Keratinocyte (primary cell): ENCODE data around the gene VPS18. TPM values are rescaled to one million over a fixed set of nuclear protein-coding genes. Genes with fewer than 3 reads are reported as not detected.
A peak's percentile ranks its signal among the peaks of the same experiment; 100 is the strongest.

Experiments
- DNase-seq: peaks from one replicate; pipeline ENCODE4 v3.0.0-alpha.2; 2011; ENCODE audit warnings: low read depth, missing footprints, low spot score
- FAIRE-seq: peaks from 2 replicates; lab custom pipeline; 2011; peaks lifted over from hg19 to GRCh38; lab: Jason Lieb, UNC
- H2AFZ ChIP-seq: 2 replicates; pipeline ENCODE4 v1.6.0; 2012; ENCODE audit warnings: low read length, control low read depth, inconsistent platforms; ENCODE audit not compliant: control insufficient read depth
- H3K27ac ChIP-seq: 2 replicates; pipeline ENCODE4 v1.5.1; 2011; ENCODE audit warnings: low read length; ENCODE audit not compliant: control insufficient read depth, insufficient read depth
- H3K27me3 ChIP-seq: 3 replicates; pipeline ENCODE4 v1.6.0; 2011; ENCODE audit warnings: low read length; ENCODE audit not compliant: control insufficient read depth, insufficient read depth; ENCODE audit errors: extremely low read depth
- H3K36me3 ChIP-seq, 2 experiments: 2 replicates in 1 of 2; 3 replicates in 1 of 2; pipeline ENCODE4 v1.5.1; 2011; ENCODE audit warnings: low read length in 2 of 2, mild to moderate bottlenecking in 1 of 2; ENCODE audit not compliant: control insufficient read depth in 2 of 2, insufficient read depth in 2 of 2; ENCODE audit errors: extremely low read depth in 1 of 2
- H3K4me1 ChIP-seq: 3 replicates; pipeline ENCODE4 v1.5.1; 2011; ENCODE audit warnings: low read length; ENCODE audit not compliant: control insufficient read depth, insufficient read depth; ENCODE audit errors: extremely low read depth
- H3K4me2 ChIP-seq: 3 replicates; pipeline ENCODE4 v1.6.0; 2011; ENCODE audit warnings: low read depth, low read length; ENCODE audit not compliant: control insufficient read depth, insufficient read depth; ENCODE audit errors: extremely low read depth
- H3K4me3 ChIP-seq, 3 experiments: fragments of 200-600 bp in 1 of 3; sonication (generic) in 1 of 3; 2 replicates in 2 of 3; 3 replicates in 1 of 3; pipeline ENCODE4 v1.5.1; 2011 to 2016; ENCODE audit warnings: low read length in 3 of 3, mild to moderate bottlenecking in 3 of 3, control low read depth in 2 of 3, inconsistent platforms in 1 of 3, low read depth in 1 of 3, mixed read lengths in 1 of 3, mixed run types in 1 of 3, moderate library complexity in 1 of 3; ENCODE audit not compliant: control insufficient read depth in 2 of 3, insufficient read depth in 2 of 3; ENCODE audit errors: extremely low read depth in 1 of 3
- H3K79me2 ChIP-seq: 2 replicates; pipeline ENCODE4 v1.6.0; 2012; ENCODE audit warnings: low read length; ENCODE audit not compliant: control insufficient read depth, insufficient read depth
- H3K9ac ChIP-seq: 3 replicates; pipeline ENCODE4 v1.6.0; 2011; ENCODE audit warnings: low read length; ENCODE audit not compliant: control insufficient read depth, insufficient read depth; ENCODE audit errors: extremely low read depth
- H3K9me1 ChIP-seq: 3 replicates; pipeline ENCODE4 v1.6.0; 2011; ENCODE audit warnings: low read length; ENCODE audit not compliant: control insufficient read depth, insufficient read depth; ENCODE audit errors: extremely low read depth
- H3K9me3 ChIP-seq: 2 replicates; pipeline ENCODE4 v1.5.1; 2012; ENCODE audit warnings: low read depth, low read length; ENCODE audit not compliant: control insufficient read depth
- H4K20me1 ChIP-seq: 3 replicates; pipeline ENCODE4 v1.6.0; 2011; ENCODE audit warnings: low read length; ENCODE audit not compliant: control insufficient read depth, insufficient read depth; ENCODE audit errors: extremely low read depth
- EZH2 ChIP-seq: IDR thresholded peaks from one replicate; pipeline ENCODE4 v1.6.1; 2012; ENCODE audit warnings: inconsistent platforms, mild to moderate bottlenecking, low read length, moderate library complexity
- dilution Hi-C: fragments of 300-500 bp; cut with MboI; formaldehyde crosslinking; loops from one replicate; pipeline ENCODE4 v1.7.0; 2020; ENCODE audit warnings: low sequenced_read_pairs; ENCODE audit not compliant: extremely low pct_ligation_motif_present
- polyA plus RNA-seq, 5 experiments: library from polyadenylated mRNA; depleted of rRNA in 3 of 5; stranded (reverse) in 3 of 5; stranded (forward) in 1 of 5; unstranded in 1 of 5; fragments of >200 nt; gene quantifications; 1 replicate in 1 of 5; 2 replicates in 3 of 5; 3 replicates in 1 of 5; pipeline versions ENCODE4 v1.2.1 to v1.2.3, GENCODE V29; 2011 to 2012; ENCODE audit warnings: missing spikeins in 2 of 5, low read depth in 1 of 5, low replicate concordance in 1 of 5
- TF ChIP-seq, protein P1 (sequence below), 3 experiments: IDR thresholded peaks in 1 of 3; conservative IDR thresholded peaks in 1 of 3; optimal IDR thresholded peaks in 1 of 3; 2 replicates in 2 of 3; 3 replicates in 1 of 3; pipeline versions ENCODE3 to v1.5.1; 2011; ENCODE audit warnings: low read length in 3 of 3, mild to moderate bottlenecking in 3 of 3, moderate library complexity in 2 of 3, control low read depth in 1 of 3, inconsistent platforms in 1 of 3; ENCODE audit not compliant: insufficient read depth in 2 of 3; ENCODE audit errors: extremely low read depth in 1 of 3

Gene VPS18
- polyA plus RNA-seq, 1 donor (not counting 4 experiments of a cell fraction or from before 2014, with no cell fraction given): 11.6 TPM

DNA sequence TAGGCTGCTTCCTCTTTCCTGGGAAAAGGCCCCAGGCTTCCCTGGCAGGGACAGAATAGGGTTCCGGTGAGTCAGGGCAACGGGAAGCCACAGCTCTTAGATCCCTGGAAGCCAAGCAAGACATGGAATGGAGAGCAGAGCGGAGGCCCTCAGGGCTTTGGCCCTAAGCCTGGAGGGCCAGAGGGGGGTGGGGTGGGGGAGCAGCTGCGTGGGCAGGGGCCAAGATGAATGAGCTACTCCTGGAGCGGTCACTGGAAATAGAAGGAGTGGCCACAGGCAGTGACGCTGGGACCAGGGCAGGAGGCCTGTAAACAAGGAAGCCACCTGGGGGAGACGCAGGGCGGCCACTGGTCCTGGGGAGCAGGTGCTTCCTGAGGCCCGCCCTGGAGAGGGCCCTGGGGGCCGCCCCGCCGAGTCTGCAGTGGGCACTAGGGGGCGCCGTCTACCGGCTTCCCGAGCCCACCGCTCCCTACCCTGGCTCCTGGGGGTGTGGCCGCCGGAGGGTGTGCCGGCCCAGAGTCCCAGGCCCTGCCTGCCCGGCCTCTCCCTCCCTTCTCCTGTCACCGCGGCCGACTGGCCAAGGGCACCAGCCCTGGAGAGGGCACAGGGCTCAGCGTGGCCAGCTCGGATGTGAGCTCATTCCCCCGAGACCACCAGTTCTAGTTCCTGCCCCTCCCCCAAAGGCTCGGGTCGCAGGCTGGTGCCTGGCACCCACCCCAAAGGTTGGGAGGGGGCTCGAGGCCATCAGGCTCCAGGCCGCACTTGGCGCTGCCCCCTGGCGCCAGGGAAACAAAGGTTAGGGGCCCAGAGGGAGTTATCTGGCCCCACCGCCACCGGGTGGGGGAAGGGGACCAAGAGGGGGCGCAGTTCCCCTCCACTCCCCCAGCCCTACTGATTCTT, 12.1 kb downstream of the VPS18 start:
- peak; percentile 36 for DNase-seq
- H3K79me2 ChIP-seq: peaks cover 2% of the 10 kb centered on the region
- no peak overlapping the region for H2AFZ ChIP-seq
- no peaks in the 10 kb centered on the region for H3K9me3 ChIP-seq
- FAIRE-seq: peak; percentile 67
- no peak overlapping the region for H3K27ac ChIP-seq
- H3K9me1 ChIP-seq: peaks cover 4% of the 10 kb centered on the region
- no peaks in the 10 kb centered on the region for H4K20me1 ChIP-seq
- peak overlapping the region; percentile 42 for H3K9ac ChIP-seq
- peak overlapping the region in 1 of 3 experiments; percentile 46 for H3K4me3 ChIP-seq
- TF ChIP-seq, protein P1, sequence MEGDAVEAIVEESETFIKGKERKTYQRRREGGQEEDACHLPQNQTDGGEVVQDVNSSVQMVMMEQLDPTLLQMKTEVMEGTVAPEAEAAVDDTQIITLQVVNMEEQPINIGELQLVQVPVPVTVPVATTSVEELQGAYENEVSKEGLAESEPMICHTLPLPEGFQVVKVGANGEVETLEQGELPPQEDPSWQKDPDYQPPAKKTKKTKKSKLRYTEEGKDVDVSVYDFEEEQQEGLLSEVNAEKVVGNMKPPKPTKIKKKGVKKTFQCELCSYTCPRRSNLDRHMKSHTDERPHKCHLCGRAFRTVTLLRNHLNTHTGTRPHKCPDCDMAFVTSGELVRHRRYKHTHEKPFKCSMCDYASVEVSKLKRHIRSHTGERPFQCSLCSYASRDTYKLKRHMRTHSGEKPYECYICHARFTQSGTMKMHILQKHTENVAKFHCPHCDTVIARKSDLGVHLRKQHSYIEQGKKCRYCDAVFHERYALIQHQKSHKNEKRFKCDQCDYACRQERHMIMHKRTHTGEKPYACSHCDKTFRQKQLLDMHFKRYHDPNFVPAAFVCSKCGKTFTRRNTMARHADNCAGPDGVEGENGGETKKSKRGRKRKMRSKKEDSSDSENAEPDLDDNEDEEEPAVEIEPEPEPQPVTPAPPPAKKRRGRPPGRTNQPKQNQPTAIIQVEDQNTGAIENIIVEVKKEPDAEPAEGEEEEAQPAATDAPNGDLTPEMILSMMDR (optimal IDR thresholded peaks at IDR 0.05 in 1 of 3, IDR thresholded peaks at IDR 0.05 in 1 of 3, conservative IDR thresholded peaks at IDR 0.05 in 1 of 3; ENCODE audit: extremely low read depth in 1 of 3, insufficient read depth in 2 of 3, low read length in 3 of 3): peak; percentile 48 to 73 (median 64)
- no peak for TF ChIP-seq EZH2
- peak overlapping the region; percentile 69 for H3K4me2 ChIP-seq
- dilution Hi-C loops: loop anchor here (25.0 kb wide), 1 partner anchor 106 kb away; no protein-coding TSS in a partner anchor
- H3K36me3 ChIP-seq: peaks cover 10 to 14% of the 10 kb centered on the region in 2 experiments
- no peaks in the 10 kb centered on the region for H3K27me3 ChIP-seq
- peaks cover 28% of the 10 kb centered on the region for H3K4me1 ChIP-seq

DNA sequence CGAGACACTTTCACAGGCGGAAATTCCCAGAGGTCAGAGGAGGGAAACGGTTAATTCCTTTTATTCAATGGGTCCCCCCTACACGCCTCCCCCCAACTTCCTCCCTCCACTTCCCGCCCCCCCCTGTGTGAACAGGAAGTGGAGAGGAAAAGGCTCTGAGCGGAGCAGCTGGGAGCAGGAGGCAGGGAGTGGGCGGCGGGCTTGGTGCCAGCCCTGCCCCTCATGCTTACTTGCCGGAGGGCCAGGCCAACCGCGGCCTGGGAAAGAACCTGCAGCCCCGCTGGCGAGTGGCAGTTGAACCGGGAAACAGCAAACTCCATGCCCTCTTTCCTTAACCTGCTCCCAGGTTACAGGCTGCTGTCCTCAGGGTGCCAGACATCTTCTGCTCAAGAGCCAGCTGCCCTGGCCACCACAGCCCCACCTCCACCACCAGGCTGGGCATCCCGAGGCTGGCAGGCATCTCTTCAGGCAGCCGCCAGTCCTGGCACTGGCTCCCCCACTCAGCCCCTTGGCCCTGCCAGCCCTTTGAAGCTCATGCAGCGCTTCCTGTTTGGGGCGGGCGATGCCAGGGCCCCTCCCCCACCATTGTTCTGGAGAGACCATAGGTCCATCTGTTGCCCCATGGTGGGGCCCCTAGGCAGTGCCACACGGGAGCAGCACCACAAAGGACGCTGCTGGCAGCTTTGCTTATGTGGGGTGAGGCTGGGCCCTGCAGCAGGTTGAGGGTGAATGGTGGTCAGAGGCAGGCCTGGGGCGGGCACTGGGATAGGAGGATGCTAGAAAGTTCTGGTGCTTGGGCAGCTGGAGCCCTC, 12.9 kb downstream of the VPS18 start:
- TF ChIP-seq, protein P1 (optimal IDR thresholded peaks at IDR 0.05 in 1 of 3, IDR thresholded peaks at IDR 0.05 in 1 of 3, conservative IDR thresholded peaks at IDR 0.05 in 1 of 3; ENCODE audit: extremely low read depth in 1 of 3, insufficient read depth in 2 of 3, low read length in 3 of 3): no peak
- no peak for TF ChIP-seq EZH2
- Histone ChIP-seq H2AFZ (no peak overlapping the region), H3K27ac (no peak overlapping the region), H3K36me3 (peaks cover 10 to 14% of the 10 kb centered on the region in 2 experiments), H3K4me1 (peaks cover 28% of the 10 kb centered on the region), H3K9me3 (no peaks in the 10 kb centered on the region), H4K20me1 (no peaks in the 10 kb centered on the region), H3K79me2 (peaks cover 2% of the 10 kb centered on the region), H3K9ac (peak overlapping the region; percentile 42), H3K4me3 (peak overlapping the region in 1 of 3 experiments; percentile 46), H3K4me2 (peak overlapping the region; percentile 69), H3K9me1 (peaks cover 4% of the 10 kb centered on the region), H3K27me3 (no peaks in the 10 kb centered on the region)
- dilution Hi-C loops: loop anchor here (25.0 kb wide), 1 partner anchor 105 kb away; no protein-coding TSS in a partner anchor
- no peak for DNase-seq
- no peak for FAIRE-seq
